Effector memory CD4-positive, alpha-beta T cell (primary cell): ENCODE results near the gene ZNF831.

Experiments used
- DNase-seq, 3 donors: peaks; one replicate each; pipeline ENCODE4 v3.0.0-alpha.2; 2020
- H3K27ac ChIP-seq: 2 replicates; pipeline ENCODE4 v1.7.0; 2013; ENCODE audit warnings: mild to moderate bottlenecking, low read length, moderate library complexity; ENCODE audit not compliant: insufficient read depth, poor library complexity, severe bottlenecking
- H3K27me3 ChIP-seq: replicated peaks from 2 replicates; pipeline ENCODE4 v1.7.0; 2013; ENCODE audit warnings: mild to moderate bottlenecking, low read length; ENCODE audit not compliant: insufficient read depth, control insufficient read depth, poor library complexity, severe bottlenecking
- H3K36me3 ChIP-seq: 2 replicates; pipeline ENCODE4 v1.7.0; 2013; ENCODE audit warnings: mild to moderate bottlenecking, low read length, moderate library complexity; ENCODE audit not compliant: control insufficient read depth, insufficient read depth
- H3K4me1 ChIP-seq: 2 replicates; pipeline ENCODE4 v1.7.0; 2013; ENCODE audit warnings: low read length, mild to moderate bottlenecking; ENCODE audit not compliant: control insufficient read depth, insufficient read depth, poor library complexity, severe bottlenecking
- H3K4me3 ChIP-seq: 2 replicates; pipeline ENCODE4 v1.7.0; 2013; ENCODE audit warnings: low read length, low read depth, mild to moderate bottlenecking; ENCODE audit not compliant: insufficient read depth, poor library complexity, severe bottlenecking
- H3K9me3 ChIP-seq: 2 replicates; pipeline ENCODE4 v1.7.0; 2013; ENCODE audit warnings: mild to moderate bottlenecking, low read length, moderate library complexity; ENCODE audit not compliant: control insufficient read depth

The ZNF831 gene

DNA sequence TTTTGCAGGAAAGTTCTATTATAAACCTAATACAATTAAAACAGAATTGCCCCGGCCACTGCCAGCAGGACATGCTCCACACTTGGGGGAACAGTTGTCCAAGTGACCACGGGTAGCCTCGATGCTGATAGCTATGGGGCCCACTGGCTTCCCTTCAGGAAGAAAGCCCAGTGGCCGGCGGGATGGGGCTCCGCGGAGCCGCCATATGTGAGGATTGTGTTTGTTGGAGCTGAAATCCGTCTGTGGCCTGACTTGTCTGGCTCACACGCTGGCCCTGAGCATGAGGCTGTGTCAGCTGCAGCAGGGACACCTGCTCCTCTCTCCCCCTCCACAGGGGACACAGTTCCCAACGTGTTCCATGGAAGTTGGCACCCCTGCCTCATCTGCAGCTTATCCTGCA, 46.6 kb downstream of the ZNF831 start:
- H3K36me3 ChIP-seq = peaks cover 68% of the 10 kb centered on the region
- no peak for DNase-seq
- no peak overlapping the region for H3K4me3 ChIP-seq

DNA sequence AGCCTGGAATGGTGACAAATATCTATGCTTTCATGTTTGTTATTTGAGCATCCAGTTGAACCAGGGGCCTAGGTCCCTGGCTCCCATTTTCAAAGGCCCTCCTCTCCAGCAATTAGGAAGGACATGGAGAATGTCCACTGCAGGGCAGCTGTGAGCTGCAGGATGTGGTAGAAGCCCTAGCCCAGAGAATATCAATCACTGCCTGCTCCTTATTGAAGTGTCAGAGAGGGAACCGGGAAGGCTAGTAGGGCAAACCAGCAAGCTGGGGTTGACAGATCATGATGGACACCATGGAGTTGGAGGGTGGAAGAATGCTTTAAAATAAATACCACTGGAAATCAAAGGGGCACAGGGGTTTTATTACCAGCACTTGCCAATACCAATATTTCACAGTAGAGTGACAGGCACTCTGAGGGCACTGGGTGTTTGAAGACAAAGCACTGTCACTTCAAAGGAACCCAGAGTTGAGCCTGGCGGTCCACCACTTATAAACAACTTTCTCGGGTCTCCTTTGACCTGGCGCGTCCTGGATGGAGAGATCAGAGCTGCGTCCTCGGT, 47.7 kb downstream of the ZNF831 start:
- no peak for DNase-seq
- no peaks in the 10 kb centered on the region for H3K27me3 ChIP-seq
- H3K9me3 ChIP-seq = no peaks in the 10 kb centered on the region
- H3K27ac ChIP-seq = no peak overlapping the region
- no peaks in the 10 kb centered on the region for H3K4me1 ChIP-seq
- no peak overlapping the region for H3K4me3 ChIP-seq
- peaks cover 76% of the 10 kb centered on the region for H3K36me3 ChIP-seq

More for the DNA sequence above, 46.6 kb downstream of the ZNF831 start:
- Histone ChIP-seq H3K4me1 (no peaks in the 10 kb centered on the region), H3K27ac (no peak overlapping the region), H3K9me3 (no peaks in the 10 kb centered on the region), H3K27me3 (no peaks in the 10 kb centered on the region)

DNA sequence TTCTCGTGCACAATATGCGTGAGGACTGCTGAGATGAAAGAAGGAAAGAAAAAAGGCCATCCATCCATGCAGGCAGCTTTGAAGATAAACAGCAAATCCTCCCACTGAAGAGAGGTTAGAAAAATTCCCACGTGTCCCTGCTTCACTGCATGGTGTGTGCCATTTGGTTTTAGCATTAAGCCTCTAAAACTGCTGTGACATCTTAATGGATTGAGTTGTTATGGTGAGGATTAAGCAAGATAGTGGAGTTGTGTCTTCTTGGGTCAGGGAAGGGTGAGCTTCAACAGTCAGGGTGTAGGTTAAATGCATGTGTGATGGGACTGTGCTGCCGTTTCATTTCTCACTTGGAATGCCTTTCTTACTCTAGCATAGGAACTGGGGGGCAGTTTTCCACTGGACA, 50.5 kb downstream of the ZNF831 start:
- no peaks in the 10 kb centered on the region for H3K9me3 ChIP-seq
- no peaks in the 10 kb centered on the region for H3K27me3 ChIP-seq
- peaks cover 78% of the 10 kb centered on the region for H3K36me3 ChIP-seq
- no peak overlapping the region for H3K4me3 ChIP-seq
- H3K4me1 ChIP-seq = no peaks in the 10 kb centered on the region
- H3K27ac ChIP-seq = no peak overlapping the region
- no peak for DNase-seq

DNA sequence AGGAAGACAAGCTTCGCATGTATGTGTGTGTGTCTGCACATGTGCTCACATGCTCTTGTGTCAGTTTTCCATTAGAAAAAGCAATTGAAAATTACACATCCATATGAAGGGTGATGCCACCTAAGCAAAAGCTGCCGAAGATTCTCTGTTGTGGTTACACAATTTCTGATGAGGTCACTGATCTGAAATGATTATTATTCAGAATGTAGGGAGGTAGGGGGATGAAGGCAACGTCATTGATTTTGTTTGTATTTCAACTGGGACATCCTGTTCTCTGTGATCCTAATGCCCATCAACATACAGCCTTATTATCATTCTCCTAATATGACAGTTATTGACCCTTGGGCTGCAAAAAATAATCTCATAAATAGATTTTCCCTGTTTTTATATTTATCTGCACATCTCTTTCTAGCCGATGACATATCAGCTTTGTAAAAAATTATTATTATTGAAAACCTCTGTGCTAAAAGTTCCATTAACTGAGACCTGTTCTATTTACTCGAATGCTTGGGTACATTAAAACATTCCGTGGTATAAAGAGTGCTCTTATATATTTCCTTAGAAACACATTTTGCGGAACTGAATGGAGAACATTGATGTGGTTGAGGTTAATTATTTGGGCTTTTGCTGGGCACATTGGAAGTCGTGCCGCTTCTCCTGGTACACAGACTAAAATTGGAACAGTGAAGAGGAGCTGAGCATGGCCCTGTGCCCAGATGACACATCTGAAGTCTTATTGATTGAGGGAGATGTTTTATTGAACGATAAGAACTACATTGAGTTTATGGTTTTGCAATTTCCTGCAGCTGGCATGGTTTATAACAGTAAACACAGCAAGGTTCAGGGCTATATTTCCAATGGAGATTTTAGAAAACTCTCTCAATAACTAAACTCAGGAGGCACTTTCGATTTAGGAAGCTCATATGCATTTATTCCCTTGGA, 51.3 kb downstream of the ZNF831 start:
- Histone ChIP-seq H3K4me3 (no peak overlapping the region), H3K27me3 (no peaks in the 10 kb centered on the region), H3K36me3 (peaks cover 70% of the 10 kb centered on the region), H3K27ac (no peak overlapping the region), H3K4me1 (no peaks in the 10 kb centered on the region), H3K9me3 (no peaks in the 10 kb centered on the region)
- no peak for DNase-seq

DNA sequence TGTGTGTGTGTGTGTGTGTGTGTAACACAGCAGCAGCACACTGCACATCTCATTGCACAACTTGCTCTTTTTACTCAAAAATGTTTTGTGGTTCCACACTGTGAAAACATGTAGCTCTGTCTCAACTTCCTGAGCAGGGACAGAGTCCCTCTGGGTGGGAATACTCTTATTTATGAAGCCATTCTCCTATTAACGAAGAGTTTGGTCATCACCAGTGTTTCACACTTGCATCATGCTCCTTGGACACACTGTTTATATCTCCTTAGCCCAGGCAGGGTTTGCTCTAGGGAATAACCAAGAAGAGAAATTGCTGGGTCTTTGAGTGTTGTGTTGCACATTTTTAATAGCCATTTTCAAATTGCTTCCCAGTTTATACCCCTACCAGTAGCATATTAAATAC, 53.6 kb downstream of the ZNF831 start:
- peaks cover 4% of the 10 kb centered on the region for H3K4me1 ChIP-seq
- no peak overlapping the region for H3K4me3 ChIP-seq
- H3K9me3 ChIP-seq = no peaks in the 10 kb centered on the region
- DNase-seq = no peak
- no peaks in the 10 kb centered on the region for H3K27me3 ChIP-seq
- peaks cover 53% of the 10 kb centered on the region for H3K36me3 ChIP-seq
- H3K27ac ChIP-seq = no peak overlapping the region

DNA sequence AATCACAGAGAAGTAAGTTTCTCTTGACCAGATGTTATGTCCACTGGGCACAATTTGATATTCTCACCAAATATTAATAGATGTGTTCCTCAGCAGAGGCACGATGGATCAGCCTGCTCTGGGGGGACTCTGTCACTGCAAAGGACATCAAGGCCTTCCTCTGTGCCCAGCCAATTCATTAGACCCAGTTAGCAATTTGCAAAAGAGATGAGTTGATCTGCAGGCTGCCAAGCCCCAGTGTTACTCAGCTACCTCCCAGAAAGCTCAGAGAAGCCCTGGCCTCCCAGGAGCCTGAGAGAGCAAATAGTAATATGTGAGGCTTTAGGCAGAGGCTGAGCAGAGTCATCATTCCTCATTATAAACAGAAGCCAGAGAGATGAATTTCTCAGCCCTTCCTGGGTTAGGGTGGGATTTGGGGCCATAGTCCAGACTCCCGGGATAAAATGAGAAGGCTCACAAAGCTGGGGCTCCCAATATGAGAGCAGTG, 54.2 kb downstream of the ZNF831 start:
- no peak for DNase-seq
- peaks cover 10% of the 10 kb centered on the region for H3K4me1 ChIP-seq
- no peaks in the 10 kb centered on the region for H3K9me3 ChIP-seq
- peaks cover 47% of the 10 kb centered on the region for H3K36me3 ChIP-seq
- H3K27me3 ChIP-seq = no peaks in the 10 kb centered on the region
- H3K4me3 ChIP-seq = no peak overlapping the region
- no peak overlapping the region for H3K27ac ChIP-seq

DNA sequence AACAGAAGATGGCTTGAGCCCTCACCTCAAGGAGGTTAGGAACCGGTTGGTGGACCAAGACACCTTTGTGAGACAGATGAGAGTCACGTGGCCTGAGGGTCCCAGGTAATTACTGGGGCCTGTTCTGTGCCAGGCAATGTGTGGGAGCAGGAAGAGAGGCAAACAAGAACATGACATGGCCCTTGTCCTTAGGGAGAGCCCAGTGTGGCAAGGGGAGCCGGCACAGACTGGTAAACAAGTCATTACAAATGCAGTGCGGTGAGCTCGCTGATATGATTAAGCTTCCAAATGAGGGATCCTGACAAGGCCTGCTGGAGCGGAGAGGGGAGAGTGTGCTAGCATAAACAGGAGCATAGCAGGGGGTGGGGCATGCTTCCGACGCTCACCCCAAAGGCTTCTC, 55.6 kb downstream of the ZNF831 start:
- H3K9me3 ChIP-seq = no peaks in the 10 kb centered on the region

DNA sequence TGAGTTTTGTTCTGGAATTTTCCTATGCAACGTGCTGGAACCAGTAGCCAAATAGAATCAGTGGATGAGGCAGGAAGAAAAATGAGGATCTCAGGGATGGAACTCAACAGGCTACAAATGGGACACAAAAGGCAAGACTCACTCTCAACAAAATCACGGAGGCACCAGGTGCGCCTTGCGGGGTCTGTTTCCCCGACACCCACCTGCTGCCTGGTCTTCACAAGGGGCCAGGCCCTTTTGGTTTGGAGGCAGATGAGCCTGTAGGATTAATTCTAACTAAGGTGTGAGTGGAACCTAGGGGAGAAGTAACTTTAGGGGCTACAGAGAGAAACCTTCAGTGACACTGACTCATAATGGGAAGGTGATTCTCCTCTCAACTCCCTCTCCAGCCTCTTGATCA, 56.5 kb downstream of the ZNF831 start:
- H3K9me3 ChIP-seq = no peaks in the 10 kb centered on the region
- no peaks in the 10 kb centered on the region for H3K27me3 ChIP-seq
- DNase-seq = no peak
- peaks cover 31% of the 10 kb centered on the region for H3K36me3 ChIP-seq
- no peak overlapping the region for H3K4me3 ChIP-seq
- no peak overlapping the region for H3K27ac ChIP-seq
- peaks cover 11% of the 10 kb centered on the region for H3K4me1 ChIP-seq

More for the DNA sequence above, 55.6 kb downstream of the ZNF831 start:
- no peaks in the 10 kb centered on the region for H3K27me3 ChIP-seq
- H3K4me3 ChIP-seq = no peak overlapping the region
- peaks cover 11% of the 10 kb centered on the region for H3K4me1 ChIP-seq
- H3K36me3 ChIP-seq = peaks cover 40% of the 10 kb centered on the region
- H3K27ac ChIP-seq = no peak overlapping the region
- DNase-seq = no peak

DNA sequence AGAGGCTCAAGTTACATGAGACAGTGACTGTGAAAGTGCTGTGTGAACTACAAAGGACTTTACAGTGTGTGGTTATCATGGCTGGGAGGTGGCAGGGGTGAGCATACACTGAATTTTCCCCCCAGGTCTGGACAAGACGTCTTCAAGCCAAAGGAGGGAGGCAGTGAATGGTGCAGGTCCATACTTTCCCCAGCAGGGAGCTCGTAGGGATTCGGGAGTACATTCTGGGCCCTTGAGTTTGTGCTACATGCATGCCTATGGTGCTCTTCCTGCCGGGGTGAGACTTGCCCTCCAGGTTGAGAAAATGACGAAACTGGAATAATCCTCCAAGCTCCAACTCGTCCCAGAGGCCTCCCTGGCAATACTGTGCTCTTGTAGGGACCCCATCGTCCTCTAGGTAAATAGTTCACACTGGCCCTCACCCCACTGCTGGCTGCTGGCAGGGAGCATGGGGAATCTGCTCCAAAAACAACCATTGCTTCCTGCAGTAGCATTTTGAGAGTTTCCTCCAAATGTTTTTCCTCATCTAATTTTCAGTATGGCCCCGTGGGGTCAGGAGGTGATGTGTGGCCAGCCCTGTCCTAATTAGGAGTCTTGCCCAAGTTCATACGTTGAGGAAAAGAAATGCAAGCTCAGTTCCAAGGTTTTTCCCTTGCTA, 57.6 kb downstream of the ZNF831 start:
- H3K36me3 ChIP-seq = peaks cover 27% of the 10 kb centered on the region
- no peak overlapping the region for H3K4me3 ChIP-seq
- H3K9me3 ChIP-seq = no peaks in the 10 kb centered on the region
- H3K27ac ChIP-seq = no peak overlapping the region
- DNase-seq = no peak
- peaks cover 11% of the 10 kb centered on the region for H3K4me1 ChIP-seq
- H3K27me3 ChIP-seq = no peaks in the 10 kb centered on the region
